Endothelial cell of umbilical vein (primary cell): ENCODE measurements around the gene RAD9A. TPM values are rescaled to one million over a fixed set of nuclear protein-coding genes. Genes with fewer than 3 reads are reported as not detected.

Experiments used
- BruUV-seq: library from RNA; stranded (reverse); fragments of 400-500 nt; replicated peaks from 2 replicates; lab custom pipeline; 2021; lab: Mats Ljungman, UMichigan
- CTCF ChIA-PET: fragments of 300-600, 350-600 bp; sonication (Branson Sonifier 250); formaldehyde crosslinking; loops from one replicate; lab custom pipeline; 2021; ENCODE audit warnings: antibody characterized with exemption, inconsistent platforms; lab: Charles Lee
- POLR2A ChIA-PET: fragments of 300-600, 350-600 bp; sonication (Branson Sonifier 250); formaldehyde crosslinking; loops from one replicate; lab custom pipeline; 2021; ENCODE audit warnings: antibody characterized with exemption, inconsistent platforms; lab: Charles Lee
- DNase-seq: peaks from one replicate; pipeline ENCODE4 v3.0.0-alpha.2; 2011; ENCODE audit warnings: low read depth, low spot score
- FAIRE-seq: peaks from 2 replicates; lab custom pipeline; 2011; peaks lifted over from hg19 to GRCh38; lab: Jason Lieb, UNC
- H2AFZ ChIP-seq: 2 replicates; pipeline ENCODE4 v1.6.0; 2012; ENCODE audit warnings: low read depth, low read length, control low read depth, inconsistent platforms
- H3K27ac ChIP-seq: 2 replicates; pipeline ENCODE4 v1.5.1; 2011; ENCODE audit warnings: low read depth, mild to moderate bottlenecking, control low read depth, low read length, moderate library complexity; ENCODE audit not compliant: insufficient read depth
- H3K27me3 ChIP-seq, 2 experiments: 2 replicates each; pipeline versions ENCODE4 v1.6.0 to v1.6.1; 2011; ENCODE audit warnings: low read length in 2 of 2, mixed read lengths in 1 of 2; ENCODE audit not compliant: control insufficient read depth in 2 of 2, insufficient read depth in 2 of 2
- H3K36me3 ChIP-seq, 2 experiments: 2 replicates in 1 of 2; 3 replicates in 1 of 2; pipeline ENCODE4 v1.5.1; 2011; ENCODE audit warnings: low read length in 2 of 2, mild to moderate bottlenecking in 1 of 2, moderate library complexity in 1 of 2; ENCODE audit not compliant: control insufficient read depth in 2 of 2, insufficient read depth in 2 of 2; ENCODE audit errors: extremely low read depth in 1 of 2
- H3K4me1 ChIP-seq: 3 replicates; pipeline ENCODE4 v1.5.1; 2011; ENCODE audit warnings: mild to moderate bottlenecking, low read length; ENCODE audit not compliant: control insufficient read depth, insufficient read depth; ENCODE audit errors: extremely low read depth
- H3K4me2 ChIP-seq: 2 replicates; pipeline ENCODE4 v1.6.1; 2011; ENCODE audit warnings: low read length, control low read depth, mixed read lengths; ENCODE audit not compliant: insufficient read depth
- H3K4me3 ChIP-seq, 3 experiments: fragments of 200-600 bp in 1 of 3; sonication (generic), shearing (Covaris generic) in 1 of 3; replicated peaks in 1 of 3; 2 replicates each; pipeline ENCODE4 v1.5.1; 2011 to 2016; ENCODE audit warnings: control low read depth in 3 of 3, low read length in 3 of 3, mild to moderate bottlenecking in 2 of 3, inconsistent platforms in 1 of 3, low read depth in 1 of 3, moderate library complexity in 1 of 3; ENCODE audit not compliant: insufficient read depth in 1 of 3
- H3K79me2 ChIP-seq: 2 replicates; pipeline ENCODE4 v1.6.0; 2012; ENCODE audit warnings: low read length, inconsistent platforms; ENCODE audit not compliant: control insufficient read depth, insufficient read depth
- H3K9ac ChIP-seq: replicated peaks from 2 replicates; pipeline ENCODE3; 2011; ENCODE audit warnings: low read length, control low read depth; ENCODE audit not compliant: insufficient read depth; ENCODE audit errors: extremely low read depth
- H3K9me1 ChIP-seq: replicated peaks from 3 replicates; pipeline ENCODE4 v1.6.0; 2011; ENCODE audit warnings: mild to moderate bottlenecking, low read length; ENCODE audit not compliant: control insufficient read depth, insufficient read depth; ENCODE audit errors: extremely low read depth
- H3K9me3 ChIP-seq: replicated peaks from 2 replicates; pipeline ENCODE4 v1.5.1; 2012; ENCODE audit warnings: low read length, inconsistent platforms; ENCODE audit not compliant: control insufficient read depth, insufficient read depth
- H4K20me1 ChIP-seq: replicated peaks from 2 replicates; pipeline ENCODE3; 2011; ENCODE audit warnings: mild to moderate bottlenecking, low read length; ENCODE audit not compliant: control insufficient read depth, insufficient read depth; ENCODE audit errors: extremely low read depth
- CTCF ChIP-seq, 2 donors: IDR thresholded peaks; 1 replicate in 1 of 2; 2 replicates in 1 of 2; pipeline ENCODE4 v1.5.1; 2011; ENCODE audit warnings: low read length in 2 of 2, mild to moderate bottlenecking in 2 of 2, moderate library complexity in 2 of 2, control low read depth in 1 of 2, inconsistent platforms in 1 of 2, low read depth in 1 of 2; ENCODE audit not compliant: insufficient read depth in 1 of 2; ENCODE audit errors: extremely low read depth in 1 of 2
- FOS ChIP-seq: IDR thresholded peaks from 2 replicates; pipeline ENCODE4 v1.6.1; 2011; ENCODE audit warnings: mild to moderate bottlenecking, low read length, moderate library complexity, borderline replicate concordance; ENCODE audit not compliant: insufficient read depth
- GATA2 ChIP-seq: IDR thresholded peaks from 2 replicates; pipeline ENCODE4 v1.7.0; 2011; ENCODE audit warnings: low read depth, mild to moderate bottlenecking, moderate library complexity, mixed read lengths, low read length; ENCODE audit not compliant: insufficient read length, insufficient read depth
- JUN ChIP-seq: IDR thresholded peaks from 2 replicates; pipeline ENCODE4 v1.6.1; 2011; ENCODE audit warnings: borderline replicate concordance, low read depth; ENCODE audit not compliant: insufficient read length, insufficient read depth
- dilution Hi-C: fragments of 300-500 bp; cut with MboI; formaldehyde crosslinking; loops from one replicate; pipeline ENCODE4 v1.15.0; 2019; ENCODE audit warnings: low sequenced_read_pairs; ENCODE audit not compliant: extremely low pct_ligation_motif_present
- intact Hi-C: fragments of 100-400 bp; cut with micrococcal nuclease; formaldehyde crosslinking; loops from one replicate; pipeline ENCODE4 v1.10.0; 2022
- polyA plus RNA-seq, 4 experiments: library from polyadenylated mRNA; depleted of rRNA in 3 of 4; stranded (reverse) in 3 of 4; unstranded in 1 of 4; fragments of >200 nt; gene quantifications; 2 replicates each; pipeline versions ENCODE4 v1.2.1 to v1.2.3, GENCODE V29; 2011 to 2012; ENCODE audit warnings: missing spikeins in 1 of 4
- total RNA-seq: library from RNA; stranded (reverse); gene quantifications from 2 replicates; pipeline ENCODE4 v1.2.3, GENCODE V29; 2021
- TF ChIP-seq, protein P1 (sequence below): IDR thresholded peaks from 2 replicates; pipeline ENCODE4 v1.6.1; 2011; ENCODE audit not compliant: insufficient read depth, insufficient read length

RAD9A gene
- total and polyA plus RNA-seq, 2 donors (not counting 3 experiments of a cell fraction or from before 2014, with no cell fraction given): 18.4 to 22.2 TPM

DNA sequence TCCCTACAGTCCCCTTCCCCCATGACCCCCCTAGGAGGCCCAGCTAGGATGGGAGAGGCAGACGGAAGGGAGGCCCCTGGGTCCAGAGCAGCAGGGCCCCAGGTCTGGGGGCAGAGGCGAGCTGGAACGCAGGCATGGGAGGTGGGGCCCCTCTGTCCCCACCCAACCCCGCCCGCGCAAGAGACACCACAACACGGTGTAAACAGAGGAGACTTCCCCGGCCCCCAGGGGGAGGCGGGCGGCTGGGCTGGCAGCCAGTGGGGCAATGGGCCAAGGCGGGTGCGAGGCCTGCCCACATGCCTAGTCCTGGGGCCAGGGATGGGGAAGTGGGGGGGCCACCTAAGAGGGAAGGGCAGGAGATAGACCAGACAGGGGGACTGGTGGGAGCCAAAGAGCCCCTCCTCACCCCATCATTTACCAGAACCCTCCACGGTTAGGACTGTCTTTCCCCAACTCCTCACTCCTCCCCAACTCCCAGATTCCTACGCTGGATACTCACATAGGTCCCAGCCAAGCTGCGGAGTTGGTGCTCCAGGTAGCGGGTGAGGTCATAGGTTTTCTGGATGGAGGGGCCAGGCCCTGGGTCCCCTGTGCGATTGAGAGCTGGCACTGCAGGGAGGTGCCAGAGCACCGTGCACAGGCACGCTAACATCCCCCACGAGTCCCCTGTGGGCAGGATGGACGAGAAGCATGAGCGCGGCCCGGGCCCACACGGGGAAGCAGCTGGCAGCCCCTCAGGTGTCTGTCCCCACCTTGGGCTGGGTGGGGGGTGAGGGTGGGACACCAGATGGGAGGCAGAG is 24.6 kb upstream of the RAD9A start:
- ChIA-PET POLR2A (no interaction called here), CTCF (interaction anchor here (0.5 to 2.0 kb wide), 4 partner anchors 10 to 16 kb away, joined by 3 to 6 read pairs (median 4); no protein-coding TSS in a partner anchor)
- intact Hi-C loops: no loop called here
- FAIRE-seq: no peak
- dilution Hi-C loops: no loop called here
- DNase-seq: no peak
- Histone ChIP-seq H3K4me1 (peaks cover 28% of the 10 kb centered on the region), H3K9me3 (no peaks in the 10 kb centered on the region), H3K9me1 (no peaks in the 10 kb centered on the region), H3K4me2 (no peak overlapping the region), H3K36me3 (no peaks in the 10 kb centered on the region), H2AFZ (no peak overlapping the region), H3K27ac (no peak overlapping the region), H4K20me1 (no peaks in the 10 kb centered on the region), H3K4me3 (no peak overlapping the region), H3K9ac (no peak overlapping the region), H3K27me3 (no peaks in the 10 kb centered on the region), H3K79me2 (peaks cover 13% of the 10 kb centered on the region)
- BruUV-seq: no TSS peak
- TF ChIP-seq JUN (no peak), FOS (no peak), GATA2 (no peak), CTCF (IDR thresholded peaks at IDR 0.05; ENCODE audit: extremely low read depth in 1 of 2, insufficient read depth in 1 of 2, low read depth in 1 of 2, low read length in 2 of 2) (no peak)
- TF ChIP-seq, protein P1, sequence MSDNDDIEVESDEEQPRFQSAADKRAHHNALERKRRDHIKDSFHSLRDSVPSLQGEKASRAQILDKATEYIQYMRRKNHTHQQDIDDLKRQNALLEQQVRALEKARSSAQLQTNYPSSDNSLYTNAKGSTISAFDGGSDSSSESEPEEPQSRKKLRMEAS: no peak
